Heart right ventricle (tissue), 16 donors: ENCODE data around the gene SPATA16. TPM values are rescaled to one million over a fixed set of nuclear protein-coding genes. Genes with fewer than 3 reads are reported as not detected.

ENCODE experiments used
- ATAC-seq, 8 donors: fragments of 200-7000 bp; cut with Tn5 transposase; one replicate each; pipeline ENCODE4 v1.9.1; 2020; ENCODE audit warnings: mild to moderate bottlenecking in 8 of 8, moderate library complexity in 8 of 8, moderate number of reproducible peaks in 1 of 8
- DNase-seq, 2 donors: peaks; one replicate each; pipeline ENCODE4 v3.0.0-alpha.2; 2020
- H3K27ac ChIP-seq, 10 donors: fragments of 200-600 bp; sonication (generic) in 2 of 10; one replicate each; pipeline versions ENCODE4 v1.5.0 to v1.8.0; 2020 to 2022; ENCODE audit warnings: mild to moderate bottlenecking in 3 of 10
- H3K27me3 ChIP-seq, 7 donors: fragments of 200-600 bp; one replicate each; pipeline ENCODE4 v1.8.0; 2021 to 2022; ENCODE audit warnings: mild to moderate bottlenecking in 2 of 7
- H3K36me3 ChIP-seq, 9 donors: fragments of 200-600 bp; sonication (generic) in 1 of 9; one replicate each; pipeline versions ENCODE4 v1.5.0 to v1.8.0; 2020 to 2022; ENCODE audit warnings: mild to moderate bottlenecking in 2 of 9
- H3K4me1 ChIP-seq, 9 donors: fragments of 200-600 bp; sonication (generic) in 1 of 9; one replicate each; pipeline versions ENCODE4 v1.5.0 to v1.8.0; 2020 to 2022; ENCODE audit warnings: mild to moderate bottlenecking in 4 of 9
- H3K4me3 ChIP-seq, 10 donors: fragments of 200-600 bp; sonication (generic) in 2 of 10; one replicate each; pipeline versions ENCODE4 v1.5.0 to v1.8.0; 2020 to 2022; ENCODE audit warnings: mild to moderate bottlenecking in 7 of 10, moderate library complexity in 2 of 10
- H3K9me3 ChIP-seq, 11 donors: fragments of 200-600 bp in 10 of 11; sonication (generic) in 2 of 11; one replicate each; pipeline versions ENCODE4 v1.5.0 to v1.8.0; 2013 to 2022; ENCODE audit warnings: mild to moderate bottlenecking in 2 of 11, control low read depth in 1 of 11, moderate library complexity in 1 of 11
- CTCF ChIP-seq, 9 donors: fragments of 200-600 bp; sonication (generic) in 2 of 9; IDR thresholded peaks; one replicate each; pipeline versions ENCODE4 v1.5.0 to v1.8.0; 2021 to 2022; ENCODE audit warnings: antibody characterized with exemption in 9 of 9, mild to moderate bottlenecking in 5 of 9, moderate library complexity in 1 of 9
- WGBS, 2 donors: extraction: QIAGEN DNeasy Blood & Tissue Kit; methylation state at CpG; one replicate each; pipeline ENCODE4 v1.1.7; 2013; ENCODE audit warnings: inconsistent platforms in 1 of 2; 5-methylcytosine and 5-hydroxymethylcytosine counted together
- intact Hi-C, 10 donors: fragments of 100-400 bp; cut with DNase I; formaldehyde crosslinking; loops; one replicate each; pipeline versions ENCODE4 v1.11.1 to v1.14.2; 2022
- polyA plus RNA-seq, 2 donors: library from polyadenylated mRNA; stranded (reverse); fragments of 200-250 nt; gene quantifications; one replicate each; pipeline ENCODE4 v1.2.3, GENCODE V29; 2013
- total RNA-seq, 10 donors: library from RNA; stranded (reverse); fragmentation: NEBNext Ultra II Directional in 3 of 10; extraction: Animal tissue kit (Norgen Biotek cat#: 25700) in 3 of 10; gene quantifications; one replicate each; pipeline versions ENCODE4 v1.2.1 to v1.2.4, GENCODE V29; 2021 to 2023
- donor health status: Arrhythmogenic right ventricular cardiomyopathy.
- donor health status: ischemic (EF 13 %, LVEDD 7.1; RV severe dilation, severe dysfunction).
- donor health status: healthy with polysubstance abuse.
- donor health status: DM: no; HTN: yes; CAD: no.
- donor health status: DM: no; HTN: no; CAD: no.
- donor health status: ischemic (EF 25% LVEDD 6.9; RV normal size, moderate dysfunction).
- donor health status: ischemic (EF 25% LVEDD 5.7; RV mildly dilated, moderate dysfunction).
- donor health status: healthy.
- donor health status: DM: yes; HTN: yes; CAD: no.
- donor health status: Ischemic cardiomyopathy.
- donor health status: ischemic (EF 35%, LVEDD 5.7; RV mildly dilated, moderate dysfunction).
- donor health status: nonischemic (EF 11% LVEDD 7.7; RV severe dilation, severe dysfunction).
- donor health status: DM: yes; HTN: yes; CAD: no.
- donor health status: PGD.
- donor health status: ischemic (EF 29% LVEDD 5.4; RV normal size, mild dysfunction).
- donor health status: nonischemic (EF 23%, LVEDD 6.1; RV moderate dilation, normal function).

Gene SPATA16
- total and polyA plus RNA-seq, 12 donors = not detected

GRCh38 chr3:173078525-173078924 lies 62.5 kb downstream of the SPATA16 start:
- ATAC-seq (peak in 5 of 8 donors; percentile 49 to 85 (median 73)), DNase-seq (no peak)
- no peak for TF ChIP-seq CTCF (IDR thresholded peaks at IDR 0.05)
- 51 to 57% methylated on average over 4 of the region's 4 CpGs for WGBS, 2 donors
- Histone ChIP-seq H3K9me3 (peaks cover 0 to 8% (median 0%) of the 10 kb centered on the region in 11 donors), H3K36me3 (no peaks in the 10 kb centered on the region), H3K27me3 (no peaks in the 10 kb centered on the region), H3K4me1 (peaks cover 0 to 28% (median 13%) of the 10 kb centered on the region in 9 donors), H3K27ac (peak overlapping the region in 4 of 10 donors; percentile 42 to 66 (median 50)), H3K4me3 (no peak overlapping the region)
- intact Hi-C loops = no loop called here

- peaks cover 0 to 14% (median 0%) of the 10 kb centered on the region in 9 donors for H3K4me1 ChIP-seq
- H3K27me3 ChIP-seq = no peaks in the 10 kb centered on the region
- intact Hi-C loops = no loop called here
- no peak for TF ChIP-seq CTCF (IDR thresholded peaks at IDR 0.05)
- peaks cover 0 to 14% (median 0%) of the 10 kb centered on the region in 11 donors for H3K9me3 ChIP-seq
- ATAC-seq (peak in 6 of 8 donors; percentile 21 to 62 (median 43)), DNase-seq (peak in 1 of 2 donors; percentile 12)
- no peak overlapping the region for H3K4me3 ChIP-seq
- no peaks in the 10 kb centered on the region for H3K36me3 ChIP-seq
- 52 to 58% methylated on average over 4 of the region's 4 CpGs for WGBS, 2 donors
- no peak overlapping the region for H3K27ac ChIP-seq
These were observed 74.7 kb downstream of the SPATA16 start for GRCh38 chr3:173066044-173067004.

GRCh38 chr3:173065543-173065981 lies 75.5 kb downstream of the SPATA16 start:
- H3K27ac ChIP-seq = no peak overlapping the region
- ATAC-seq = peak in 7 of 8 donors; percentile 39 to 82 (median 72)
- no peak overlapping the region for H3K4me3 ChIP-seq
- H3K27me3 ChIP-seq = no peaks in the 10 kb centered on the region
- no peaks in the 10 kb centered on the region for H3K36me3 ChIP-seq
- peaks cover 0 to 14% (median 0%) of the 10 kb centered on the region in 9 donors for H3K4me1 ChIP-seq
- no peak for TF ChIP-seq CTCF (IDR thresholded peaks at IDR 0.05)
- intact Hi-C loops = no loop called here
- 24 to 36% methylated on average over 3 of the region's 3 CpGs for WGBS, 2 donors
- peaks cover 0 to 14% (median 0%) of the 10 kb centered on the region in 11 donors for H3K9me3 ChIP-seq
- DNase-seq = peak in 1 of 2 donors; percentile 22

- 84 to 89% methylated on average over 1 of the region's 1 CpG for WGBS, 2 donors
- H3K36me3 ChIP-seq = no peaks in the 10 kb centered on the region
These were observed 76.4 kb downstream of the SPATA16 start for GRCh38 chr3:173064631-173065030.

More at GRCh38 chr3:173064631-173065030, 76.4 kb downstream of the SPATA16 start:
- no peak overlapping the region for H3K4me3 ChIP-seq
- H3K9me3 ChIP-seq = peaks cover 0 to 14% (median 0%) of the 10 kb centered on the region in 11 donors
- H3K27ac ChIP-seq = no peak overlapping the region
- intact Hi-C loops = no loop called here
- no peak for TF ChIP-seq CTCF (IDR thresholded peaks at IDR 0.05)
- H3K4me1 ChIP-seq = peaks cover 0 to 14% (median 0%) of the 10 kb centered on the region in 9 donors
- no peaks in the 10 kb centered on the region for H3K27me3 ChIP-seq
- ATAC-seq (no peak), DNase-seq (no peak)
